Progenitor cell of endocrine pancreas (in vitro differentiated cells): Measurements from ENCODE around the gene C9orf72. TPM values are rescaled to one million over a fixed set of nuclear protein-coding genes. Genes with fewer than 3 reads are reported as not detected.

Experiments used
- DNase-seq: peaks from one replicate; pipeline ENCODE4 v3.0.0; 2021; ENCODE audit warnings: low spot score; ENCODE audit not compliant: unreplicated experiment
- H3K27ac Mint-ChIP-seq: 2 replicates; pipeline ENCODE4 v1.8.0; 2021; ENCODE audit warnings: mild to moderate bottlenecking, moderate library complexity, mixed read lengths
- H3K27me3 Mint-ChIP-seq: 2 replicates; pipeline ENCODE4 v1.8.0; 2021; ENCODE audit warnings: mixed read lengths
- H3K36me3 Mint-ChIP-seq: 2 replicates; pipeline ENCODE4 v1.8.0; 2022; ENCODE audit warnings: mixed read lengths; ENCODE audit not compliant: insufficient read depth
- H3K4me1 Mint-ChIP-seq: 2 replicates; pipeline ENCODE4 v1.8.0; 2021; ENCODE audit warnings: low read depth, mixed read lengths
- H3K4me3 Mint-ChIP-seq: 2 replicates; pipeline ENCODE4 v1.8.0; 2021; ENCODE audit warnings: low read depth, mild to moderate bottlenecking, moderate library complexity, mixed read lengths
- H3K9me3 Mint-ChIP-seq: 2 replicates; pipeline ENCODE4 v1.8.0; 2021; ENCODE audit warnings: low read depth, mixed read lengths
- CTCF ChIP-seq: fragments of 200-600 bp; sonication (generic); IDR thresholded peaks from one replicate; pipeline ENCODE4 v1.5.0; 2021; ENCODE audit warnings: antibody characterized with exemption, mild to moderate bottlenecking; ENCODE audit not compliant: unreplicated experiment
- total RNA-seq: library from RNA; stranded (reverse); gene quantifications from 2 replicates; pipeline ENCODE4 v1.2.1, GENCODE V29; 2021

Gene C9orf72
- total RNA-seq, 1 donor from 2014 or later = 18.6 TPM

DNA sequence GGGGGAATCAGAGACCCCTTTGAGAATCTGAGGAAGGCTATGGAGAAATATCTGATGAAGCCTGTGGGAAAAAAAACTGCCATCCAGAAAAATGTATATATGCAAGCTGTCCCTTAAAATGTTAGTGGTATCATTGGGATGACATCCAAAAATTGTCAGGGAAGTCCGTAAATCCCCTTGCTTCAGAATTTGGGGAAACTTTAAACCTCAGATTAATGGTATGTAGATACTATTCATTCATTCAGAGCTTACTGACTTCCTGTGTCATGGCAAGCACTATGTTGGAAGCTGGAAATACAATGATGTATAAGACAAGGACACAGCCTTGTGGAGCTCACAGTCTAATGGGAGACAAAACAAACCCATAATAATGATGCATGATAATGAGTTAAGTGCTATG lies 32.8 kb downstream of the C9orf72 start:
- Mint-ChIP-seq H3K4me1 (no peaks in the 10 kb centered on the region), H3K9me3 (no peaks in the 10 kb centered on the region), H3K36me3 (peaks cover 8% of the 10 kb centered on the region), H3K27ac (no peak overlapping the region), H3K27me3 (no peaks in the 10 kb centered on the region), H3K4me3 (no peak overlapping the region)
- TF ChIP-seq CTCF = no peak
- DNase-seq = no peak

DNA sequence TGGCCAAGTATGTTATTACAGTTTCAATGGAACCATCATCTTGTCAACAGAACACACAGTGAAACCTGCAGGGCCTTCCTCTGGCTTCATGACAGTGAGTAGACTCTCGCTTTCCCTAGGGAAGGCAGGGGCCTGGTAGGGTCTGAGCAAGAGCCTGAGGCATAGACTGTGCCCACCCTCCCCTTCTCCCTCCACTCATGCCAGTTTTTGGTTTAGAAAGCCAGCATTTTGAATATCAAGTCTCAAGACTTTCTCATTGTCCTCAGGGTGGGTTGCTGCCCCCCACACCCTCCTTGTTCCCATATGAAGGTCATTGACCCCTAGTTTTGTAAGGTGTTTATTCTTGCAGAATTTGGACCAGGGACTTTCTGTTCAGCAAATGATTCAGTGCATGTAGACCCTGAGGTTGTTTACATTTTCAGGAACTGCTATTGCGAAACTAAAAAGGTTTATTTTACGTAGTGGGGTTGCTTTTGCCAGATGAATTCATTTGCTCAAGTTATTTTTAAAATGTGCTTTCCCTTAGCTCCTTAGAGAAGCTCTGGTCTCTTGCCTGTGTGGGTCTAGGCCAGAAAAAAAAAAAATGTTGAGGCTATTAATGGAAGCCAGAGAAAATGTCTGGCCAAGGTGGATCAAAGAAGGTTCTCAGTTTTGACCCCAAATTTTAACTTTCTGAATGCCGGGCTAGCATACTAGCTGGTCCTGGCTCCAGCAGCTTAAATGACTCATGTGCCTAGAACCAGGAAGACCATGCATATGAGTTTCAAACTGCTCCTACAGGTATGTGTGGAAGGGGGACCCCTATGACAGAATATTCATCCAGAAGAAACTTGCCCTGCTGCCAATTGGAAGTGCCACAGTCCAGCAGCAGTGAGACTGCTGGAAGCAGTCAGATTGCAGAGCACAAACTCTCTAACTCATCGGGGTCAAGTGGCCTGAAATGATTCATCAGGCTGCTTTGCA lies 33.5 kb downstream of the C9orf72 start:
- Mint-ChIP-seq H3K9me3 (no peaks in the 10 kb centered on the region), H3K4me1 (no peaks in the 10 kb centered on the region), H3K27ac (no peak overlapping the region), H3K36me3 (peaks cover 8% of the 10 kb centered on the region), H3K4me3 (no peak overlapping the region), H3K27me3 (no peaks in the 10 kb centered on the region)
- no peak for TF ChIP-seq CTCF
- DNase-seq = no peak

GRCh38 chr9:27538647-27539046 lies 34.6 kb downstream of the C9orf72 start:
- no peaks in the 10 kb centered on the region for H3K27me3 Mint-ChIP-seq
- H3K27ac Mint-ChIP-seq = no peak overlapping the region
- no peak for TF ChIP-seq CTCF
- H3K4me1 Mint-ChIP-seq = peaks cover 2% of the 10 kb centered on the region
- H3K36me3 Mint-ChIP-seq = peaks cover 4% of the 10 kb centered on the region
- no peak for DNase-seq
- no peak overlapping the region for H3K4me3 Mint-ChIP-seq
- no peaks in the 10 kb centered on the region for H3K9me3 Mint-ChIP-seq

- Mint-ChIP-seq H3K27me3 (no peaks in the 10 kb centered on the region), H3K4me3 (no peak overlapping the region), H3K9me3 (no peaks in the 10 kb centered on the region), H3K4me1 (peaks cover 4% of the 10 kb centered on the region), H3K27ac (no peak overlapping the region), H3K36me3 (peaks cover 1% of the 10 kb centered on the region)
- DNase-seq = no peak
- no peak for TF ChIP-seq CTCF
These were observed 35.5 kb downstream of the C9orf72 start for GRCh38 chr9:27537756-27538155.

- Mint-ChIP-seq H3K27me3 (no peaks in the 10 kb centered on the region), H3K9me3 (no peaks in the 10 kb centered on the region), H3K36me3 (no peaks in the 10 kb centered on the region), H3K27ac (no peak overlapping the region), H3K4me3 (no peak overlapping the region), H3K4me1 (peaks cover 4% of the 10 kb centered on the region)
- TF ChIP-seq CTCF = no peak
- DNase-seq = no peak
These were observed 36.2 kb downstream of the C9orf72 start for GRCh38 chr9:27537027-27537435.
